D721Med (cell line): ENCODE data around the gene CFAP157.

Source experiments
- DNase-seq: peaks from one replicate; pipeline ENCODE4 v3.0.0; 2011; ENCODE audit warnings: low spot score; ENCODE audit not compliant: insufficient read length
- FAIRE-seq: peaks from 2 replicates; lab custom pipeline; 2011; peaks lifted over from hg19 to GRCh38; lab: Jason Lieb, UNC
- TF ChIP-seq, protein P1 (sequence below): IDR thresholded peaks from 2 replicates; pipeline ENCODE4 v1.5.1; 2012; ENCODE audit warnings: mild to moderate bottlenecking, control low read depth; ENCODE audit not compliant: insufficient read depth; ENCODE audit errors: missing control alignments

The CFAP157 gene

DNA sequence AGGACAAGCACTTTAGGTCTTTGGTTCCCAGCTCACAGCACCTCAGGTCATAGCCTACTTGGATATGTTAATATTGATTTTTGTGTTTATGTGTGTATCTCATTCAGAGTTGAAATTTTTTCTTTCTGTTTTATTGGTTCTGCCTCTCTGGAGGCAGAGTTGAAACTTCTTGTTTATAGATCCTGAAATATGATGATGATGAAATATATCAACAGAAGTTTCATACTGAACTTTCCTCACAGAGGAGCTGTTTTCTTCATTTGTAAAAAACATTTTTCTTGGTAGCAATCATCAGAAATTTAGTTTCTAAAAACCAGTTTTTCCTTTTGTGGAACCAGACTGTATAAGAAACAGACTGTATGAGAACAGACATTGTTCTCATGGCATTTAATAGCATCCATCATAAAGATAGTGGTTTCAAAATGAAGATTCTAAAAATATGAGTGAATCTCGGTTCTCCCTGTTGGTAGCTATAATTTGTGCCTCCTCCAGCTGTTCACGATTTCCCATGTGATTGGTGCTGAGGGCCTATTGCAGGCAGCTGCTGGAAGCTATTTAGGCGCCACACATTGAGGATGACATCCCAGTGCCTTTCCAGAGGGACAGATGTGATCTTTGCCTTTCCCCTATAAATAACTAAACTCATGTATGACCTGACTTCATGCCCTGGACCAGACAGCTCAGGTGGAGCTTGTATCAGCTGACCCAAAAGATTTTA is 39.5 kb upstream of the CFAP157 start:
- TF ChIP-seq, protein P1, sequence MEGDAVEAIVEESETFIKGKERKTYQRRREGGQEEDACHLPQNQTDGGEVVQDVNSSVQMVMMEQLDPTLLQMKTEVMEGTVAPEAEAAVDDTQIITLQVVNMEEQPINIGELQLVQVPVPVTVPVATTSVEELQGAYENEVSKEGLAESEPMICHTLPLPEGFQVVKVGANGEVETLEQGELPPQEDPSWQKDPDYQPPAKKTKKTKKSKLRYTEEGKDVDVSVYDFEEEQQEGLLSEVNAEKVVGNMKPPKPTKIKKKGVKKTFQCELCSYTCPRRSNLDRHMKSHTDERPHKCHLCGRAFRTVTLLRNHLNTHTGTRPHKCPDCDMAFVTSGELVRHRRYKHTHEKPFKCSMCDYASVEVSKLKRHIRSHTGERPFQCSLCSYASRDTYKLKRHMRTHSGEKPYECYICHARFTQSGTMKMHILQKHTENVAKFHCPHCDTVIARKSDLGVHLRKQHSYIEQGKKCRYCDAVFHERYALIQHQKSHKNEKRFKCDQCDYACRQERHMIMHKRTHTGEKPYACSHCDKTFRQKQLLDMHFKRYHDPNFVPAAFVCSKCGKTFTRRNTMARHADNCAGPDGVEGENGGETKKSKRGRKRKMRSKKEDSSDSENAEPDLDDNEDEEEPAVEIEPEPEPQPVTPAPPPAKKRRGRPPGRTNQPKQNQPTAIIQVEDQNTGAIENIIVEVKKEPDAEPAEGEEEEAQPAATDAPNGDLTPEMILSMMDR: no peak
- FAIRE-seq (no peak), DNase-seq (no peak)

DNA sequence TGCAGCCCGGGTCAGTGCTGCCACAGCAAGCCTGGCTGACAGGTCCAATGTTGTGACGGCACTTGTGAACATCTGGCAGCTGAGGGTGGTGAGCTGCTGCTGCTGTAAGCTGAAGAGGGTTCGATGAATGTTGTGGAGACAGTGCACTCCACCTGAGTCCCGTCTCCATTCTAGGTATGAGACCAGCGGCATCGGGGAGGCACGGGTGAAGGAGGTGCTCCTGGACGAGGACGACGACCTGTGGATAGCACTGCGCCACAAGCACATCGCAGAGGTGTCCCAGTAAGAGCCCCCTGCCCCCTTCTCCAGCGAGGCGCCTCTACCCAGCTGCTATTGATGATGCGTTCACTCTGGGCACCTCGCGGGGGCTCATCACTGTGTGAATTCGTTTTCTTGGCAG is 38.9 kb upstream of the CFAP157 start:
- no peak for FAIRE-seq
- TF ChIP-seq, protein P1: no peak

DNA sequence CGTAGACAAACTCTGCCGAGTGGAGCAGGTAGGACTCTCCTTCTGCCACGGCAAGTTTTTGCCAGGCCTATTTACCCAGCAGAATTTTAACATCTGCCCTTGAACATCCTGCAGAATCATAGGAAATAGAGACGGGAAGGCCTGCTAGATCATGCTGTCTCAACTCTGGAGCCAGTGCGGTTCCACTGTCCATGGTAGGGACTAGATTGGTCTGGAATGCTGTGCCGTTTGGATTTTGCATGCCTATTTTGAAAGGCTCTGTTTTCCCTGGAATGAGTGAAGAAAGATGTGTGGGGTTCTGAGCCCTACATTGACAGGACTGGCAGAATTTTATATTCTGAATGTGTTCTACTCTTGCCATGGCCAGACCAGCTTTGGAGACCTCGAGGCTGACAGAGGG is 33.6 kb upstream of the CFAP157 start:
- DNase-seq: no peak
- TF ChIP-seq, protein P1: no peak
- FAIRE-seq: no peak

More for the DNA sequence above, 38.9 kb upstream of the CFAP157 start:
- DNase-seq: no peak

DNA sequence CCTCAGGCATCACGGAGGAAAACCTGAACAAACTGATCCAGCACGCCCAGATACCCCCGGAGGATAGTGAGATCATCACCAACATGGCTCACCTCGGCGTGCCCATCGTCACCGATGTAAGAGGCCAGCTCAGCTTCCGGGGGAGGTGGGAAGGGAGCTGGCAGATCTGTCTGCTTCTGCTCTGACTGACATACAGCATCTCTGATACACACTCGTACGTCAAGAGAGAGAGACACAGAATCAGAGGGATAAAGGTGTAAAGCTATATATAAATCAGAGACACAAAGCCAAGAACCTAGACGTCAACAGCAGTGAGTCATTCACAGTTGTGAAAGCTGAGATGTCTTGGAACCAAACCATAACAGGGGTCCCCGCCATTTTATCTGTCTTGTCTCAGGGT is 30.1 kb upstream of the CFAP157 start:
- TF ChIP-seq, protein P1: no peak
- FAIRE-seq (no peak), DNase-seq (no peak)

DNA sequence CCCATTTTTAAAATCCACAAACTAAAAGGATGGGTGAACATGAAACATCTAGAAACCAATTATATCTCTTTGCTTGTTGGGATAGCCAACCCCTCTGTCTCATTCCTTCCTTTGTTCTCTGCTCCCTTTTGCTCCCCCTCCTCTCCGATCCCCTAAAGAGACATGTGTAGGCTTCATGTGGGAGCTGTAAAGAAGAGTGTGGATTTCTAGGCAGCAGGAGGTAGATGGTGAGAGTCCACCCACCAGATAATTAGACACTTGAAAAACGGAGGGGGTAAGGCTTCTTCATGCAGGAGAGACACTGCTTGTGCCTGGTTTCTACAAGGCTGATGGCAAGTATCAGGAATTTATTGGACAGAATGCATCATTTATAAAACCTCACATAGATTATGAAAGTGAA is 27.3 kb upstream of the CFAP157 start:
- TF ChIP-seq, protein P1: no peak
- FAIRE-seq (no peak), DNase-seq (no peak)

DNA sequence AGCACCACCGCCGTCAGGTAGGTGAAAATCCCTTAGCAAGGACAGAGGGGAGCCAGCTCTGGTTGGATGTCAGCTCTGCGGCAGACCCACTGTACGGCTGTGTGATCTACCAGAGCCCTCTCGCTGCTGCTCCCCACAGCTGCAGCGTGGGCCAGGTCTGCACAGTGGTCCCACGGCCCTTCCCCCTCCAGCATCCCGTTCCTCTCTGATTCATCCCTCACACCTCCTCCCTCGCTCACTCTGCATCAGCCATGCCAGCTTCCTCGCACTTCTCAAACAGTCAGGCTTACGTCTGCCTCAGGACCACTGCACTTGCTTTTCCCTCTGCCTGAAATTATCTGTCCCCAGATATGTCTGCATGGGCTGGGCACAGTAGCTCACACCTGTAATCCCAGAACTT is 26.6 kb upstream of the CFAP157 start:
- DNase-seq: no peak
- no peak for FAIRE-seq
- TF ChIP-seq, protein P1: no peak

DNA sequence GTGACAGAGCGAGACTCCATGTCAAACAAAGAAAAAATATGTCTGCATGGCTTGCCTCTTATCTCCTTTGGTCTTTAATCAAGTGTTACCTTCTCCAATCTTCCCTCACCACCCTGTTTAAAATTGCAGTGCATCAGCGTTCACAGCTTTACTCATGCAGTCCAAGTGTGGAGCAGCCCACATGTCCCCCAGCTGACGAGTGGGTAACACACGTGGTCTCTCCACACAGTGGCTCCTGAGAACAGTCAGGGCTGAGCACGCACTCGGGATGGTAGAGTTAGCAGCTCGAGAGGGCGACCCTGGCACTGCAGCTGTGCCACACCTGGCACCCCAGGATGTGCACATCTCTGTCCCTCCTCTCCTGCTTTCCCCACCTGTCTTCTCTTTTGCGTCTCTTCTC is 25.9 kb upstream of the CFAP157 start:
- FAIRE-seq (no peak), DNase-seq (no peak)
- TF ChIP-seq, protein P1: no peak
